Activated B cell treated with CpG ODN at 0.5 μM for 24 hours (primary cell): Measurements from ENCODE around the gene STX16. TPM values are rescaled to one million over a fixed set of nuclear protein-coding genes. Genes with fewer than 3 reads are reported as not detected.
A peak's percentile ranks its signal among the peaks of the same experiment; 100 is the strongest.

Experiments
- ATAC-seq: fragments of 200-7000 bp; cut with Tn5 transposase; one replicate; pipeline ENCODE4 v1.10.0; 2021; ENCODE audit warnings: low read depth, mild to moderate bottlenecking, moderate library complexity
- CTCF ChIA-PET: fragments of 350-600 bp; sonication (Branson Sonifier 250); formaldehyde crosslinking; loops from one replicate; lab custom pipeline; 2021; ENCODE audit warnings: antibody characterized with exemption; lab: Charles Lee
- POLR2A ChIA-PET: fragments of 350-600 bp; sonication (Branson Sonifier 250); formaldehyde crosslinking; loops from one replicate; lab custom pipeline; 2021; ENCODE audit warnings: antibody characterized with exemption; lab: Charles Lee
- DNase-seq: peaks from one replicate; pipeline ENCODE4 v3.0.0; 2022
- H3K27ac Mint-ChIP-seq: one replicate; pipeline ENCODE4 v1.8.0; 2020; ENCODE audit warnings: mixed read lengths
- H3K27me3 Mint-ChIP-seq: one replicate; pipeline ENCODE4 v1.8.0; 2021; ENCODE audit warnings: mixed read lengths
- H3K36me3 Mint-ChIP-seq: one replicate; pipeline ENCODE4 v1.8.0; 2021; ENCODE audit warnings: low read depth, mixed read lengths
- H3K4me1 Mint-ChIP-seq: one replicate; pipeline ENCODE4 v1.8.0; 2021; ENCODE audit warnings: mixed read lengths
- H3K4me3 Mint-ChIP-seq: one replicate; pipeline ENCODE4 v1.8.0; 2020; ENCODE audit warnings: mild to moderate bottlenecking, mixed read lengths
- H3K9me3 Mint-ChIP-seq: one replicate; pipeline ENCODE4 v1.8.0; 2020; ENCODE audit warnings: mixed read lengths
- intact Hi-C: fragments of 100-400 bp; cut with micrococcal nuclease; formaldehyde crosslinking; loops from one replicate; pipeline ENCODE4 v1.15.1; 2024
- total RNA-seq: library from RNA; stranded (reverse); gene quantifications from 2 replicates; pipeline ENCODE4 v1.2.3, GENCODE V29; 2022
- TF ChIP-seq, protein P1 (sequence below): fragments of 200-600 bp; IDR thresholded peaks from one replicate; pipeline ENCODE4 v1.8.0; 2022; ENCODE audit warnings: antibody characterized with exemption, mild to moderate bottlenecking

Gene STX16
- total RNA-seq, 1 donor from 2014 or later, result 77.4 TPM

DNA sequence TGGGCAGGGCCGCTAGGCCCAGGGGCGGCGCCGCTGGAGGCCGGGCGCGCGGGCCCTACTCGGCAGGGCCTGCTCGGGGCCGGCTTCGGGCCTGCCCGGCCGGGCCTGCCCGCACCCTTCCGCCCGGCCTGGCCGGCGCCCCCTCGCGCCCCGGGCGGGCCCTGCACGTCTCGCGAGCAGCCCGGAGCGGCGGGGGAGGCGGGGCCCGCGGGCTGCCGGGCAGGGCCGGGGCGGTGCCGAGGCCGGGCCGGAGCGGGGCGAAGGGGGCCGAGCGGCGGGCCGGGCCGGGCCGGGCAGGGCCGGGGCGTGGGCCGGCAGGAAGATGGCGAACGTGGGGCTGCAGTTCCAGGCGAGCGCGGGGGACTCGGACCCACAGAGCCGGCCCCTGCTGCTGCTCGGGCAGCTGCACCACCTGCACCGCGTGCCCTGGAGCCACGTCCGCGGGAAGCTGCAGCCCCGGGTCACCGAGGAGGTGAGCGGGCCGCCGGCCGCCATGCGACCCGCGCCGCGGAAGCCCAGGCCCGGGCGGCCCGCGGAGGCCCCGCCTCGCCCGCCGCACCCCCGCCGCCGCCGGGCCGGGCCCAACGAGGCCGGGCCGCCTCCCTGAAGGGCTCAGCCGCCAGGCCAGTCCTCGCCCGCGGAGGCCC, 41.6 kb downstream of the STX16 start, which contains the start of gene NPEPL1:
NPEPL1 (plus strand) TSS at position 222 of the 647 bp plus-strand sequence; CDS start at position 323, 101 bp downstream.
- peak; percentile 98 for ATAC-seq
- Mint-ChIP-seq H3K4me3 (peak within 1 kb of the TSS; percentile 75), H3K36me3 (peaks cover 8% of the 10 kb centered on the region), H3K27me3 (no peaks in the 10 kb centered on the region), H3K9me3 (no peaks in the 10 kb centered on the region), H3K27ac (no peak within 1 kb of the TSS), H3K4me1 (peaks cover 7% of the 10 kb centered on the region)
- ChIA-PET POLR2A (interaction anchor here (1.5 kb wide), 1 partner anchor 42 kb away, joined by 7 read pairs; the partner anchor contains the start of gene STX16), CTCF (no interaction called here)
- peak; percentile 74 for DNase-seq
- TF ChIP-seq, protein P1, sequence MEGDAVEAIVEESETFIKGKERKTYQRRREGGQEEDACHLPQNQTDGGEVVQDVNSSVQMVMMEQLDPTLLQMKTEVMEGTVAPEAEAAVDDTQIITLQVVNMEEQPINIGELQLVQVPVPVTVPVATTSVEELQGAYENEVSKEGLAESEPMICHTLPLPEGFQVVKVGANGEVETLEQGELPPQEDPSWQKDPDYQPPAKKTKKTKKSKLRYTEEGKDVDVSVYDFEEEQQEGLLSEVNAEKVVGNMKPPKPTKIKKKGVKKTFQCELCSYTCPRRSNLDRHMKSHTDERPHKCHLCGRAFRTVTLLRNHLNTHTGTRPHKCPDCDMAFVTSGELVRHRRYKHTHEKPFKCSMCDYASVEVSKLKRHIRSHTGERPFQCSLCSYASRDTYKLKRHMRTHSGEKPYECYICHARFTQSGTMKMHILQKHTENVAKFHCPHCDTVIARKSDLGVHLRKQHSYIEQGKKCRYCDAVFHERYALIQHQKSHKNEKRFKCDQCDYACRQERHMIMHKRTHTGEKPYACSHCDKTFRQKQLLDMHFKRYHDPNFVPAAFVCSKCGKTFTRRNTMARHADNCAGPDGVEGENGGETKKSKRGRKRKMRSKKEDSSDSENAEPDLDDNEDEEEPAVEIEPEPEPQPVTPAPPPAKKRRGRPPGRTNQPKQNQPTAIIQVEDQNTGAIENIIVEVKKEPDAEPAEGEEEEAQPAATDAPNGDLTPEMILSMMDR, result no peak
- intact Hi-C loops, result loop anchor here (1.0 kb wide), 2 partner anchors 40 to 455 kb away; no protein-coding TSS in a partner anchor

DNA sequence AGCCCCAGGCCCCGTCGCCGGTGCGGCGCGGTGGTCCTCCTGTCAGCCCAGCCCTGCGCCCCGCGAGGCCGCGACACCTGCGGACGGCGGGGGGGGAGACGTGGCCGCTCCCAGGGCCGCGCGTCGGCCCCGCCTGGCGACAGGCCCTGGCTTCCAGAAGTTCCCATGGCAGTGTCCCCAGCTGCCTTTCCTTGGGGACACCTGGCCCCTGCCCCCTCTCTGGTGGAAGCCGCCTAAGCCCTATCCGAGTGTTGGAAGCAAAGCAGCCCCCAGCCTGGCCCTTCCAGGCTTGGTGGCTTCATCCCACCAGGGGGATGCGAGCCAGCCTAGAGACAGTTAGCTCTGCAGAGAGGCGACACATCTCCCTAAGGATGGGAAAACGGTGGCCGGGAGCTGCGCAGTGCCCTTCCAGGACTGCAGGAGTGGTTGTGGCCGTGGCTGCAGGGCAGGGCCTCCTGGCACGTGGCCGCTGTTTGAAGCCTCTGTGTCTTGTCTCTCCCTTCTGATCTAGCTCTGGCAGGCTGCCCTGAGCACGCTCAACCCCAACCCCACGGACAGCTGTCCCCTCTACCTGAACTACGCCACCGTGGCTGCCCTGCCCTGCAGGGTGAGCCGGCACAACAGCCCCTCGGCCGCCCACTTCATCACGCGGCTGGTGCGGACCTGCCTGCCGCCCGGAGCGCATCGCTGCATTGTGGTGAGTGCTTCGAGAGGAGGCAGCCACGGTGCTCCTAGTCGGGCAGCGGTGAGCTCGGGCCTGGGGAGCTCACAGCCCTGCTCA, 42.3 kb downstream of the STX16 start:
- ChIA-PET POLR2A (interaction anchor here (1.1 to 1.5 kb wide), 2 partner anchors 41 to 42 kb away, joined by 4 to 7 read pairs; partner anchors contain the start of gene STX16), CTCF (no interaction called here)
- peak; percentile 38 for DNase-seq
- intact Hi-C loops, result no loop called here
- no peak for ATAC-seq
- H3K9me3 Mint-ChIP-seq, result no peaks in the 10 kb centered on the region
- TF ChIP-seq, protein P1, result no peak
- H3K36me3 Mint-ChIP-seq, result peaks cover 8% of the 10 kb centered on the region
- peaks cover 7% of the 10 kb centered on the region for H3K4me1 Mint-ChIP-seq
- H3K27ac Mint-ChIP-seq, result no peak overlapping the region
- H3K4me3 Mint-ChIP-seq, result peak overlapping the region; percentile 75
- no peaks in the 10 kb centered on the region for H3K27me3 Mint-ChIP-seq

DNA sequence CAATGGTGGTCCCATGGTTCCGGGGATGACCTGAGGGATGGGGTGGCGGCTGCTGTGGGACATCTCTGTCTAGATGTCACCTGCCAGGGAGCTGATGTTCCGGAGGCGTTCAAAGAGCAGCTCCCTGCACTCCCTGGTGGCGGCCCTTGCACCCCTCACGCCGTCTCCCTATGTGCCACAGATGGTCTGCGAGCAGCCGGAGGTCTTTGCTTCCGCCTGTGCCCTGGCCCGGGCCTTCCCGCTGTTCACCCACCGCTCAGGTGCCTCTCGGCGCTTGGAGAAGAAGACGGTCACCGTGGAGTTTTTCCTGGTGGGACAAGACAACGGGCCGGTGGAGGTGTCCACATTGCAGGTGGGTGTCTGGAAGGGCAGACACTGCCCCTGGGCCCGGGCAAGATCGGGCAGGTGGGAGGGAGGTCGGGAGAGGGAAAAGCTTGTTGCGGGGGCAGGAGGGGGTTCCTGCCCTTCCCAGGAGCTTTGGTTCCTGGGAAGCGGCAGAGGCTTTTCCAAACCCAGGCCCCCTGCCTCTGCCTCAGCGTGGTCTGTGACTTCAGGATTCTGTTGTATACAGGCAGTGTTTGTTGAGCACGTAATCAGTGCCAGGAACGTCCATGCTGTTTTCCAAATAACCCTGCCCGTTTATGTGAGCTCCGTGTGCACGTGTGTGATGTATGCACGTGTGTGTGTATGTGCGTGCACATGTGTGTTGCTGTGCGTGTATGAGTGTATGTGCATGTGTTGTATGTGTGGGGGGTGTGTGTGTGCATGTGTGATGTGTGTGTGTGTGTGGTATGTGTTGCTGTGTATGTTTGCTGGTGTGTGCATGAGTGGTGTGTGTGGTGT, 43.4 kb downstream of the STX16 start:
- H3K27ac Mint-ChIP-seq, result no peak overlapping the region
- DNase-seq, result no peak
- POLR2A ChIA-PET, result interaction anchor here (1.1 kb wide), 1 partner anchor 42 kb away, joined by 4 read pairs; no protein-coding TSS in a partner anchor
- CTCF ChIA-PET, result no interaction called here
- peaks cover 7% of the 10 kb centered on the region for H3K4me1 Mint-ChIP-seq
- no peak for ATAC-seq
- H3K9me3 Mint-ChIP-seq, result no peaks in the 10 kb centered on the region
- peak overlapping the region; percentile 75 for H3K4me3 Mint-ChIP-seq
- TF ChIP-seq, protein P1, result no peak
- H3K36me3 Mint-ChIP-seq, result peaks cover 14% of the 10 kb centered on the region
- intact Hi-C loops, result no loop called here
- H3K27me3 Mint-ChIP-seq, result no peaks in the 10 kb centered on the region

DNA sequence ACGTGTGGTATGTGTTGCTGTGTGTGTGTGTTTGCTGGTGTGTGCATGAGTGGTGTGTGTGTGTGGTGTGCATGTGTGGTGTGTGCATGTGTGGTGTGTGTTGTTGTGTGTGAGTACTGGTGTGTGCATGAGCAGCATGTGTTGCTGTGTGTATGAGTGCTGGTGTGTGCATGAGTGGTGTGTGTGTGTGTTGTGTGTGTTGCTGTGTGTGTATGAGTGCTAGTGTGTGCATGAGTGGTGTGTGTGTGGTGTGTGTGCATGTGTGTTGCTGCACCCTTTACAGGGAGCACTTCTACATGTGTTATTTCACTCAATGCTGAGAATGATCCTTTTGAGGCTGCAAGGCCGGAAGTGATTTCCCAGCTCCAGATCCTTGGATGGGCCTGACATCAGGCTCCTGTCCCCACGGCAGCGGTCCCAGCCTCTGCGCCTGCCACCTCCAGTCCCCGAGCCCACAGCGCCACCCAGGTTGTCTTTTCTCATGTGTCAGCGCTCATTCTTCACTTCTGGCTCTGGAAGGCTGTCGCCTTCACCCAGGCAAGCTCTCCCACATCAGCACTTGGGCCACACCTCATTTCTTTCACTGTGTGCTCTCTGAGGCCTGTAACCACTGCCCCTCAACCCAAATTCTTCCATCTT, 44.1 kb downstream of the STX16 start:
- H3K4me1 Mint-ChIP-seq, result peaks cover 7% of the 10 kb centered on the region
- no peak overlapping the region for H3K4me3 Mint-ChIP-seq
- intact Hi-C loops, result no loop called here
- CTCF ChIA-PET, result no interaction called here
- no peak for DNase-seq
- no peaks in the 10 kb centered on the region for H3K27me3 Mint-ChIP-seq
- ATAC-seq, result no peak
- no peak overlapping the region for H3K27ac Mint-ChIP-seq
- H3K36me3 Mint-ChIP-seq, result peaks cover 12% of the 10 kb centered on the region
- H3K9me3 Mint-ChIP-seq, result no peaks in the 10 kb centered on the region
- POLR2A ChIA-PET, result interaction anchor here (0.8 kb wide), 1 partner anchor 337 kb away, joined by 3 read pairs; the partner anchor contains the start of gene ATP5F1E
- TF ChIP-seq, protein P1, result no peak
